ENCODE measurements around the gene CC2D2A. TPM values are rescaled to one million over a fixed set of nuclear protein-coding genes. Genes with fewer than 3 reads are reported as not detected.

Gene CC2D2A
- total RNA-seq, 1 experiment from 2014 or later: 13.0 TPM

DNA sequence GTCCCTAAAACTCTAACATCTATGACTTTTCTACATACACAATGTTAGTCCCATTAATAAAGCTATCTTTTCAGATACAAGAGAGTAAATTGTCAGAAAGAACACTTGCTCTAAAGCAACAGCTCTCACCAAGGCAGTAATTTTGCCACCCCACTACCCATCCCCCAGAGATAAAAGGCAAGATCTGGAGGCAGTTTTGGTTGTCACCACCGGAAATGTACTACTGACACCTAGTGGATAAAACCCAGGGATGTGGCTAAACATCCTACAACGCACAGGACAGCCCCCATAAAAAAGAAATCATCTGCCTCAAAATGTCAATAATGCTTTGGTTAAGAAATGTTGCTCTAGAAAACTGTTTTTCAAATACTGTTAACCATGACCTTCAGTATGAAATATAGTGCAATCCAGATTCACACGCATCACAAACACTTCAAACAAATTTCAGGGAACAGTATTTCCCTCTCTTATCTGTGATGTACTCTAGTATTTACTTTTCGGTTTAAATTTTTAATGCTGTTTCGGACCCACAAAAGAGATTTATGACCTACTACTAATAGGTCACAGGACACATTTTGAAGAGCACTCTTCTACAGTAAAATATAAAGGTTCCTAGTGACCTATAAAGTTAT lies 180.3 kb downstream of the CC2D2A start:
- Histone ChIP-seq H3K9me3 (ENCODE audit: control insufficient read depth in 1 of 2, insufficient read depth in 1 of 2, low read depth in 1 of 2, low read length in 2 of 2) (no peaks in the 10 kb centered on the region), H3K27me3 (ENCODE audit: insufficient read depth, low read length) (no peaks in the 10 kb centered on the region), H3K27ac (ENCODE audit: low read depth, low read length) (no peak overlapping the region), H3K36me3 (ENCODE audit: control insufficient read depth in 1 of 2, insufficient read depth in 2 of 2, low read length in 2 of 2) (no peaks in the 10 kb centered on the region), H3K4me2 (ENCODE audit: low read length) (peak overlapping the region; percentile 44; the same call in 1 of the 2 replicates), H3K9ac (ENCODE audit: low read length) (no peak overlapping the region), H3K4me3 (replicated peaks in 1 of 2; ENCODE audit: low read depth in 1 of 2, low read length in 2 of 2) (no peak overlapping the region), H3K9me2 (ENCODE audit: insufficient read depth) (no peaks in the 10 kb centered on the region), H4K20me1 (ENCODE audit: insufficient read depth) (no peaks in the 10 kb centered on the region), H3K79me2 (ENCODE audit: insufficient read depth, low read length) (peaks cover 79% of the 10 kb centered on the region), H3K4me1 (ENCODE audit: control insufficient read depth in 1 of 2, insufficient read depth in 2 of 2, low read length in 2 of 2) (peaks cover 8 to 18% of the 10 kb centered on the region in 2 experiments), H2AFZ (ENCODE audit: low read depth, low read length, poor library complexity, severe bottlenecking) (no peak overlapping the region)
- RAD21 ChIA-PET (ENCODE audit: low non-redundant PET in 1 of 2, low total read pairs in 2 of 2, uncharacterized antibody in 2 of 2, unreplicated experiment in 2 of 2): interaction anchor here in 1 of 2 experiments (0.7 kb wide), 1 partner anchor 41 kb away, joined by 5 read pairs; no protein-coding TSS in a partner anchor
- POLR2A ChIA-PET: no interaction called here
- DNase-seq (ENCODE audit: low read depth, low spot score) (peak; percentile 45), ATAC-seq (peak; percentile 66)
- CTCF ChIA-PET: interaction anchor here (1.4 to 1.9 kb wide), 2 partner anchors 171 kb away, joined by 7 to 8 read pairs; no protein-coding TSS in a partner anchor
- intact Hi-C loops (cut with micrococcal nuclease): loop anchor here (1.0 to 2.0 kb wide), 2 partner anchors 171 to 419 kb away; no protein-coding TSS in a partner anchor
- BruUV-seq (replicated peaks): no TSS peak
- peak; percentile 80 for TF ChIP-seq RAD21 (IDR thresholded peaks at IDR 0.05; ENCODE audit: low read depth)
- no peak for TF ChIP-seq SRF (IDR thresholded peaks at IDR 0.05; ENCODE audit: low read depth)
- TF ChIP-seq YY1 (IDR thresholded peaks at IDR 0.05; ENCODE audit: extremely low read depth, insufficient replicate concordance, low read depth, low read length): no peak
- TF ChIP-seq, protein P1, sequence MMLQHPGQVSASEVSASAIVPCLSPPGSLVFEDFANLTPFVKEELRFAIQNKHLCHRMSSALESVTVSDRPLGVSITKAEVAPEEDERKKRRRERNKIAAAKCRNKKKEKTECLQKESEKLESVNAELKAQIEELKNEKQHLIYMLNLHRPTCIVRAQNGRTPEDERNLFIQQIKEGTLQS (IDR thresholded peaks at IDR 0.05): no peak
- TF ChIP-seq, protein P2, sequence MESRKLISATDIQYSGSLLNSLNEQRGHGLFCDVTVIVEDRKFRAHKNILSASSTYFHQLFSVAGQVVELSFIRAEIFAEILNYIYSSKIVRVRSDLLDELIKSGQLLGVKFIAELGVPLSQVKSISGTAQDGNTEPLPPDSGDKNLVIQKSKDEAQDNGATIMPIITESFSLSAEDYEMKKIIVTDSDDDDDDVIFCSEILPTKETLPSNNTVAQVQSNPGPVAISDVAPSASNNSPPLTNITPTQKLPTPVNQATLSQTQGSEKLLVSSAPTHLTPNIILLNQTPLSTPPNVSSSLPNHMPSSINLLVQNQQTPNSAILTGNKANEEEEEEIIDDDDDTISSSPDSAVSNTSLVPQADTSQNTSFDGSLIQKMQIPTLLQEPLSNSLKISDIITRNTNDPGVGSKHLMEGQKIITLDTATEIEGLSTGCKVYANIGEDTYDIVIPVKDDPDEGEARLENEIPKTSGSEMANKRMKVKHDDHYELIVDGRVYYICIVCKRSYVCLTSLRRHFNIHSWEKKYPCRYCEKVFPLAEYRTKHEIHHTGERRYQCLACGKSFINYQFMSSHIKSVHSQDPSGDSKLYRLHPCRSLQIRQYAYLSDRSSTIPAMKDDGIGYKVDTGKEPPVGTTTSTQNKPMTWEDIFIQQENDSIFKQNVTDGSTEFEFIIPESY (IDR thresholded peaks at IDR 0.05; ENCODE audit: extremely low read depth, insufficient replicate concordance, low read length): no peak
- no peak for TF ChIP-seq SIN3A (IDR thresholded peaks at IDR 0.05; ENCODE audit: low read depth)
- no peak for TF ChIP-seq ZFX (IDR thresholded peaks at IDR 0.05)
- TF ChIP-seq, protein P3, sequence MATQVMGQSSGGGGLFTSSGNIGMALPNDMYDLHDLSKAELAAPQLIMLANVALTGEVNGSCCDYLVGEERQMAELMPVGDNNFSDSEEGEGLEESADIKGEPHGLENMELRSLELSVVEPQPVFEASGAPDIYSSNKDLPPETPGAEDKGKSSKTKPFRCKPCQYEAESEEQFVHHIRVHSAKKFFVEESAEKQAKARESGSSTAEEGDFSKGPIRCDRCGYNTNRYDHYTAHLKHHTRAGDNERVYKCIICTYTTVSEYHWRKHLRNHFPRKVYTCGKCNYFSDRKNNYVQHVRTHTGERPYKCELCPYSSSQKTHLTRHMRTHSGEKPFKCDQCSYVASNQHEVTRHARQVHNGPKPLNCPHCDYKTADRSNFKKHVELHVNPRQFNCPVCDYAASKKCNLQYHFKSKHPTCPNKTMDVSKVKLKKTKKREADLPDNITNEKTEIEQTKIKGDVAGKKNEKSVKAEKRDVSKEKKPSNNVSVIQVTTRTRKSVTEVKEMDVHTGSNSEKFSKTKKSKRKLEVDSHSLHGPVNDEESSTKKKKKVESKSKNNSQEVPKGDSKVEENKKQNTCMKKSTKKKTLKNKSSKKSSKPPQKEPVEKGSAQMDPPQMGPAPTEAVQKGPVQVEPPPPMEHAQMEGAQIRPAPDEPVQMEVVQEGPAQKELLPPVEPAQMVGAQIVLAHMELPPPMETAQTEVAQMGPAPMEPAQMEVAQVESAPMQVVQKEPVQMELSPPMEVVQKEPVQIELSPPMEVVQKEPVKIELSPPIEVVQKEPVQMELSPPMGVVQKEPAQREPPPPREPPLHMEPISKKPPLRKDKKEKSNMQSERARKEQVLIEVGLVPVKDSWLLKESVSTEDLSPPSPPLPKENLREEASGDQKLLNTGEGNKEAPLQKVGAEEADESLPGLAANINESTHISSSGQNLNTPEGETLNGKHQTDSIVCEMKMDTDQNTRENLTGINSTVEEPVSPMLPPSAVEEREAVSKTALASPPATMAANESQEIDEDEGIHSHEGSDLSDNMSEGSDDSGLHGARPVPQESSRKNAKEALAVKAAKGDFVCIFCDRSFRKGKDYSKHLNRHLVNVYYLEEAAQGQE (IDR thresholded peaks at IDR 0.05; ENCODE audit: low read depth): no peak
- TF ChIP-seq JUND (IDR thresholded peaks at IDR 0.05): no peak
- no peak for TF ChIP-seq ZNF274 (IDR thresholded peaks at IDR 0.05; ENCODE audit: low read depth, low read length)
- TF ChIP-seq SP1 (IDR thresholded peaks at IDR 0.05; ENCODE audit: low read depth): no peak
- TF ChIP-seq TCF7L2 (IDR thresholded peaks at IDR 0.05; ENCODE audit: borderline replicate concordance, extremely low read depth, insufficient read depth, insufficient read length): peak; percentile 77
- TF ChIP-seq, protein P4, sequence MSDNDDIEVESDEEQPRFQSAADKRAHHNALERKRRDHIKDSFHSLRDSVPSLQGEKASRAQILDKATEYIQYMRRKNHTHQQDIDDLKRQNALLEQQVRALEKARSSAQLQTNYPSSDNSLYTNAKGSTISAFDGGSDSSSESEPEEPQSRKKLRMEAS (IDR thresholded peaks at IDR 0.05): peak; percentile 39; the same call in 1 of the 2 replicates
- 0 out of 2 replicates have a peak, but pooled peaks have one; percentile 38 for TF ChIP-seq CBX3 (IDR thresholded peaks at IDR 0.05; ENCODE audit: low read depth)
- TF ChIP-seq EZH2phosphoT487 (IDR thresholded peaks at IDR 0.05; ENCODE audit: borderline replicate concordance): no peak
- TF ChIP-seq POLR2AphosphoS5 (IDR thresholded peaks at IDR 0.05; ENCODE audit: low read depth, low read length): no peak
- no peak for TF ChIP-seq ELF1 (IDR thresholded peaks at IDR 0.05; ENCODE audit: borderline replicate concordance, low read depth)
- no peak for TF ChIP-seq CEBPB (IDR thresholded peaks at IDR 0.05; ENCODE audit: low read depth)
- TF ChIP-seq EGR1 (IDR thresholded peaks at IDR 0.05; ENCODE audit: low read depth): no peak
- 0 out of 2 replicates have a peak, but pooled peaks have one; percentile 10 for TF ChIP-seq FOSL1 (IDR thresholded peaks at IDR 0.05; ENCODE audit: low read depth)
- TF ChIP-seq EZH2 (IDR thresholded peaks at IDR 0.05): no peak
